Measurements from ENCODE around the gene KRT3. TPM values are rescaled to one million over a fixed set of nuclear protein-coding genes. Genes with fewer than 3 reads are reported as not detected.

Gene KRT3
- total RNA-seq, 1 experiment from 2014 or later = not detected

Other genes with a start within 250 kb of the KRT3 start
- gene KRT71, start 243.0 kb downstream of the KRT3 start, total RNA-seq (2014; rRNA removed; shearing (Covaris generic)) = not detected in 2 replicates
- gene KRT74, start 222.3 kb downstream of the KRT3 start, total RNA-seq (2014; rRNA removed; shearing (Covaris generic)) = not detected in 2 replicates
- gene KRT72, start 194.7 kb downstream of the KRT3 start, total RNA-seq (2014; rRNA removed; shearing (Covaris generic)) = not detected in 2 replicates
- not detected in 2 replicates for gene KRT73, start 177.6 kb downstream of the KRT3 start, total RNA-seq (2014; rRNA removed; shearing (Covaris generic))
- 0.21 and 0.53 TPM in 2 replicates for gene KRT2, start 143.9 kb downstream of the KRT3 start, total RNA-seq (2014; rRNA removed; shearing (Covaris generic))
- not detected in 2 replicates for gene KRT1, start 115.7 kb downstream of the KRT3 start, total RNA-seq (2014; rRNA removed; shearing (Covaris generic))
- not detected in 2 replicates for gene KRT77, start 92.6 kb downstream of the KRT3 start, total RNA-seq (2014; rRNA removed; shearing (Covaris generic))
- gene KRT76, start 18.8 kb downstream of the KRT3 start, total RNA-seq (2014; rRNA removed; shearing (Covaris generic)) = not detected in 2 replicates
- not detected in 2 replicates for gene KRT4, start 18.0 kb upstream of the KRT3 start, total RNA-seq (2014; rRNA removed; shearing (Covaris generic))
- not detected in 2 replicates for gene KRT79, start 38.2 kb upstream of the KRT3 start, total RNA-seq (2014; rRNA removed; shearing (Covaris generic))
- gene KRT78, start 52.9 kb upstream of the KRT3 start, total RNA-seq (2014; rRNA removed; shearing (Covaris generic)) = not detected in 2 replicates
- gene KRT8, start 109.0 kb upstream of the KRT3 start, total RNA-seq (2014; rRNA removed; shearing (Covaris generic)) = 20.7 and 27.7 TPM in 2 replicates
- gene KRT18, start 153.0 kb upstream of the KRT3 start, total RNA-seq (2014; rRNA removed; shearing (Covaris generic)) = 156 and 182 TPM in 2 replicates
- 479 and 559 TPM in 2 replicates for gene EIF4B, start 210.3 kb upstream of the KRT3 start, total RNA-seq (2014; rRNA removed; shearing (Covaris generic))